NCI-H82 treated with DMSO at 0.1 percent for 48 hours (cell line): Measurements from ENCODE around the gene DIDO1.

Source experiments
- DNase-seq: peaks from one replicate; lab custom pipeline; 2025; ENCODE audit not compliant: unreplicated experiment; lab: John Stamatoyannopoulos, UW

DIDO1 gene

GRCh38 chr20:62962891-62963613, 36.7 kb upstream of the DIDO1 start:
- DNase-seq: no peak

GRCh38 chr20:62962221-62962879, 36.0 kb upstream of the DIDO1 start:
- DNase-seq: no peak

GRCh38 chr20:62961799-62962198, 35.5 kb upstream of the DIDO1 start:
- no peak for DNase-seq

GRCh38 chr20:62961310-62961783, 35.0 kb upstream of the DIDO1 start:
- peak; percentile 4 for DNase-seq

GRCh38 chr20:62960446-62961309, 34.4 kb upstream of the DIDO1 start:
- DNase-seq: peak; percentile 75

- DNase-seq: no peak
Observed at GRCh38 chr20:62959998-62960436, 33.7 kb upstream of the DIDO1 start.

- no peak for DNase-seq
Observed at GRCh38 chr20:62959101-62959971, 33.0 kb upstream of the DIDO1 start.

GRCh38 chr20:62958388-62959100, 32.2 kb upstream of the DIDO1 start:
- no peak for DNase-seq

GRCh38 chr20:62957136-62958117, 31.1 kb upstream of the DIDO1 start:
- DNase-seq: no peak

GRCh38 chr20:62956387-62957135, 30.3 kb upstream of the DIDO1 start:
- no peak for DNase-seq

- no peak for DNase-seq
Observed at GRCh38 chr20:62955519-62956386, 29.4 kb upstream of the DIDO1 start.

- no peak for DNase-seq
Observed at GRCh38 chr20:62953839-62954703, 27.8 kb upstream of the DIDO1 start.

GRCh38 chr20:62952968-62953838, 26.9 kb upstream of the DIDO1 start:
- no peak for DNase-seq

- peak; percentile 43 for DNase-seq
Observed at GRCh38 chr20:62952373-62952967, 26.2 kb upstream of the DIDO1 start, which contains the start of gene SLC17A9. TSS of gene SLC17A9 (plus strand) at chr20:62952709. CDS start at chr20:62952831, 122 bp downstream.
